Upper lobe of right lung (tissue), 1 donor: ENCODE results near the gene OR5K3. TPM values are rescaled to one million over a fixed set of nuclear protein-coding genes. Genes with fewer than 3 reads are reported as not detected.

Experiments
- ATAC-seq: fragments of 200-7000 bp; cut with Tn5 transposase; one replicate; pipeline ENCODE4 v1.9.1; 2020; ENCODE audit warnings: mild to moderate bottlenecking, moderate library complexity
- DNase-seq: peaks from one replicate; pipeline ENCODE4 v3.0.0-alpha.2; 2020
- H3K27ac ChIP-seq: fragments of 200-600 bp; one replicate; pipeline ENCODE4 v1.8.0; 2022
- H3K27me3 ChIP-seq: fragments of 200-600 bp; one replicate; pipeline ENCODE4 v1.8.0; 2022; ENCODE audit warnings: mild to moderate bottlenecking
- H3K36me3 ChIP-seq: fragments of 200-600 bp; one replicate; pipeline ENCODE4 v1.8.0; 2022
- H3K4me1 ChIP-seq: fragments of 200-600 bp; one replicate; pipeline ENCODE4 v1.8.0; 2022
- H3K4me3 ChIP-seq: fragments of 200-600 bp; one replicate; pipeline ENCODE4 v1.8.0; 2022; ENCODE audit warnings: mild to moderate bottlenecking
- H3K9me3 ChIP-seq: fragments of 200-600 bp; one replicate; pipeline ENCODE4 v1.8.0; 2022
- intact Hi-C: fragments of 100-400 bp; cut with DNase I; formaldehyde crosslinking; loops from one replicate; pipeline ENCODE4 v1.11.0; 2022
- total RNA-seq: library from RNA; stranded (reverse); fragmentation: NEBNext Ultra II Directional; extraction: Animal tissue kit (Norgen Biotek cat#: 25700); gene quantifications from one replicate; pipeline ENCODE4 v1.2.1, GENCODE V29; 2021
- TF ChIP-seq, protein P1 (sequence below): fragments of 200-600 bp; IDR thresholded peaks from one replicate; pipeline ENCODE4 v1.8.0; 2022; ENCODE audit warnings: antibody characterized with exemption
- donor health status: DM: no; HTN: yes; CAD: no; lungs with severe emphysema.

Gene OR5K3
- total RNA-seq, 1 donor from 2014 or later, result not detected

DNA sequence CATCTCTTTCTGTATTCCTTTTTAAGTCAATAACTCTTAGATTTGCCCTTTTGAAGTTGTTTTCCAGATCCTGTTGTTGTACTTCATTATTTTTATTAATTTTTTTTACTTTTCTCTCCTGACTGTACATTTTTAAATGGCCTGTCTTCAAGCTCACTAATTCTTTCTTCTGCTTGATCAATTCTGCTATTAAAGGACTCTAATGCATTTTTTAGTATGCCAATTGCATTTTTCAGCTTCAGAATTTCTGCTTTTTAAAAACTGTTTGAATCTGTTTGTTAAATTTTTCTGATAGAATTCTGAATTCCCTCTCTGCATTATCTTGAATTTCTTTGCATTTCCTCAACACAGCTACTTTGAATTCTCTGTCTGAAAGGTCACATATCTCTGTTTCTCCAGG, 31.2 kb upstream of the OR5K3 start:
- intact Hi-C loops, result no loop called here
- TF ChIP-seq, protein P1, sequence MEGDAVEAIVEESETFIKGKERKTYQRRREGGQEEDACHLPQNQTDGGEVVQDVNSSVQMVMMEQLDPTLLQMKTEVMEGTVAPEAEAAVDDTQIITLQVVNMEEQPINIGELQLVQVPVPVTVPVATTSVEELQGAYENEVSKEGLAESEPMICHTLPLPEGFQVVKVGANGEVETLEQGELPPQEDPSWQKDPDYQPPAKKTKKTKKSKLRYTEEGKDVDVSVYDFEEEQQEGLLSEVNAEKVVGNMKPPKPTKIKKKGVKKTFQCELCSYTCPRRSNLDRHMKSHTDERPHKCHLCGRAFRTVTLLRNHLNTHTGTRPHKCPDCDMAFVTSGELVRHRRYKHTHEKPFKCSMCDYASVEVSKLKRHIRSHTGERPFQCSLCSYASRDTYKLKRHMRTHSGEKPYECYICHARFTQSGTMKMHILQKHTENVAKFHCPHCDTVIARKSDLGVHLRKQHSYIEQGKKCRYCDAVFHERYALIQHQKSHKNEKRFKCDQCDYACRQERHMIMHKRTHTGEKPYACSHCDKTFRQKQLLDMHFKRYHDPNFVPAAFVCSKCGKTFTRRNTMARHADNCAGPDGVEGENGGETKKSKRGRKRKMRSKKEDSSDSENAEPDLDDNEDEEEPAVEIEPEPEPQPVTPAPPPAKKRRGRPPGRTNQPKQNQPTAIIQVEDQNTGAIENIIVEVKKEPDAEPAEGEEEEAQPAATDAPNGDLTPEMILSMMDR, result no peak
- no peak overlapping the region for H3K27ac ChIP-seq
- no peaks in the 10 kb centered on the region for H3K27me3 ChIP-seq
- DNase-seq (no peak), ATAC-seq (no peak)
- H3K36me3 ChIP-seq, result no peaks in the 10 kb centered on the region
- H3K9me3 ChIP-seq, result no peaks in the 10 kb centered on the region
- H3K4me1 ChIP-seq, result no peaks in the 10 kb centered on the region
- no peak overlapping the region for H3K4me3 ChIP-seq

DNA sequence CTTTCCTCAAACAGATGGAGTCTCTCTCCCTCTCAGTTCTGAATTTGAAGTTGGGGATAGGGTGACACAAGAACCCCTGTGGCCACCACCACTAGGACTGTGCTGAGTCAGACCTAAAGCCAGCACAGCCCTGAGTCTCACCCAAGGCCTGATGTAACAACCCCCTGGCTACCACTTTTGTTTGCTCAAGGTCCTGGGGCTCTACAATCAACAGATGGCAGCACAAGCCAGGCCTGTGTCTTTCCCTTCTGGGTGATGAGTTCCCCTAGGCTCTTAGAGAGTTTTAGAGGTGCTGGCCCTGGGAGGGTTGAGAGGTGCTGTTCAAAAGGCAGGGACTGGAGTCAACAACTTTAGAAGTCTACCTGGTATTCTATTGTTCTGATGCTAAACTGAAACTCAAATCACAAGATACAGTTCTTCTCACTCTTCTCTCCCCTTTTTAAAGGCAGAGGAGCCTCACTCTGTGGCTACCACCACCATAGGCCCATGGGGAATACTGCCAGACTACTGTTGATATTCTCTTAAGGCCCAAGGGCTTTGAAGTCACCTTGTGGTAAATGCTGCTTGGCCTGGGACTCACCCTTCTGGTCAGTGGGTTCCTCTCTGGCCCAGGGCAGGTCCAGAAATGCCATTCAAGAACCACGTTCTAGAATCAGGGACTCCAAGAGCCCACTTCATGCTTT, 30.3 kb upstream of the OR5K3 start:
- intact Hi-C loops, result no loop called here
- no peaks in the 10 kb centered on the region for H3K36me3 ChIP-seq
- H3K27ac ChIP-seq, result no peak overlapping the region
- no peaks in the 10 kb centered on the region for H3K27me3 ChIP-seq
- TF ChIP-seq, protein P1, result no peak
- H3K4me3 ChIP-seq, result no peak overlapping the region
- H3K9me3 ChIP-seq, result no peaks in the 10 kb centered on the region
- ATAC-seq, result no peak
- no peak for DNase-seq
- no peaks in the 10 kb centered on the region for H3K4me1 ChIP-seq

DNA sequence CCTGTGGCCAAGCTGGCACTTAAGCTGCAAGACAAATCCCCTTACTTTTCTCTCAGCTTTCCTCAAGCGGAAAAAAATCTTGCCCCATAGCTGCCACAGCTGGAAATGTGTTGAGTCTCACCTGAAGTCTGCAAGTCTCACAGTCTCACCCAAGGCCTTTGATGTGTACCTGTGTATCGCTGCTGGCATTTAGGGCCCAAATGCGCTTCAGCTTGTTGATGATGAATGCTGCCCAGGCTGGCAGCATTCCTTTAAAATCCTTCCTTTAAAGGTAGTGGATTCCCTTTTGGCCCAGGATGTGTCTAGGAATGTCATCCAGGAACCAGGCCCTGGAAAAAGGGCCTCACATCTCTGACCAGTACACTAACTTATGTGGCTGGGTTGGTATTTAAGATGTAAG, 29.8 kb upstream of the OR5K3 start:
- Histone ChIP-seq H3K27me3 (no peaks in the 10 kb centered on the region), H3K9me3 (no peaks in the 10 kb centered on the region), H3K4me1 (no peaks in the 10 kb centered on the region), H3K4me3 (no peak overlapping the region), H3K27ac (no peak overlapping the region), H3K36me3 (no peaks in the 10 kb centered on the region)
- ATAC-seq (no peak), DNase-seq (no peak)
- TF ChIP-seq, protein P1, result no peak
- intact Hi-C loops, result no loop called here

DNA sequence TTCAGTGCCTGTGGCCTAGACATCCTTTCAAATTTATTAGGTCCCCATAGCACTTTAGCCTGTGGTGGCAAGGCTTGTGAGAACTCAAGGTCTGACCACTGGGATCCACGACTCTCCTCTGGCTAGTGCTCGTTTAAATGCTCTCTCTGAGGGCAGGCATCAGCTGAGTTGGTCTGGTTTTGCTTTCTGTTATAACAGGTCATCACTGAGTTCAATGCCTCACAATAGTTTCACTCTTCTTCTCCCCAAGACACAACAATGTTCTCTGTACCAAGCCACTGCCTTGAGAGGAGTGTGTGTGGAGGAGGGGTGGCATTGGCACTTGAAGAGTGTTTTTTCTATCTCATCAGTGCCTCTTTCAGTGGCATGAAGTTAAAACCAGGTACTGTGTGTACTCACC, 29.2 kb upstream of the OR5K3 start:
- Histone ChIP-seq H3K4me1 (no peaks in the 10 kb centered on the region), H3K9me3 (no peaks in the 10 kb centered on the region), H3K27ac (no peak overlapping the region), H3K27me3 (no peaks in the 10 kb centered on the region), H3K4me3 (no peak overlapping the region), H3K36me3 (no peaks in the 10 kb centered on the region)
- TF ChIP-seq, protein P1, result no peak
- no peak for DNase-seq
- intact Hi-C loops, result no loop called here
- ATAC-seq, result no peak

DNA sequence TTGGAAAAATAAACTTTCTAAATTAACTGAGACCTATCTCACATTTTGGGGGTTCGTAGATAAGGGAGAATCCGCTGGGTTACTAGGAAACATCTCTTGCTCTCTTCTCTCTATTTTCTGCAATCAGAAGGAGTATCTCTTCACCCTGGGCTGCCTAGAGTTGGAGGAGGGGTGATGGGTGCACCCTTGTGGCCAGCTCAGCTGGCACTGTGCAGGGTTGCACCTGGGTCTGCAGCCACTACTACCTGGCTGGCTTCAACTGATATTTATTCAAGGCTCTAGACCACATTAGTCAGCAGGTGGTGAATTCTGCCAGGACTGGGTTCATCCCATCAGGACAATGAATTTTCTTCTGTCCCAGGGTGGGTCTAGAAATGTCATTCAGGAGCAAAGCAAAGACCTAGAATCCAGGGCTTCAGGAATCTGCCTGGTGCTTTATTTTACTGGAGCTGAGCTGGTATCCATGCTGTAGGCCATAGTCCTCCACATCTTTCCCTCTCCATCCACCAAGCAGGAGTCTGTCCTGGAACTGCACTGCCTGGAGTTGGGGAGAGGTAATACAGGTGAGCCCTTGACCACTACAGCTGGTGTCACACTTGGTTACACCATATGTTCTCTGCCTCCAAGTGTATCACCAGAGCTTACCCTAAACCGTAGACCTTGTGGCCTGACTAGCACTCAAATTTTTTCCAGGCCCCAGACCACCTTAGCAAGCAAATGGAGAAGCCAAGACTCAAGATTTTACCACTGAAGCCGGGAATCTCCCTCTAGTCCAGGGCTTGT, 22.8 kb upstream of the OR5K3 start:
- H3K27me3 ChIP-seq, result no peaks in the 10 kb centered on the region
- ATAC-seq, result peak; percentile 29

More for the DNA sequence above, 22.8 kb upstream of the OR5K3 start:
- no peaks in the 10 kb centered on the region for H3K4me1 ChIP-seq
- TF ChIP-seq, protein P1, result no peak
- H3K36me3 ChIP-seq, result no peaks in the 10 kb centered on the region
- no peak overlapping the region for H3K4me3 ChIP-seq
- H3K27ac ChIP-seq, result no peak overlapping the region
- DNase-seq, result no peak
- intact Hi-C loops, result no loop called here
- H3K9me3 ChIP-seq, result no peaks in the 10 kb centered on the region
